HCT116 (cell line): Measurements from ENCODE around the gene NEUROD2.

Experiments used
- CEBPB ChIP-seq: IDR thresholded peaks from 2 replicates; pipeline ENCODE4 v1.6.1; 2012; ENCODE audit warnings: low read depth
- EZH2 ChIP-seq: fragments of 200-600 bp; sonication (generic); IDR thresholded peaks from 2 replicates; pipeline ENCODE4 v1.6.1; 2017; ENCODE audit warnings: antibody characterized with exemption, mixed run types
- POLR2A ChIP-seq: IDR thresholded peaks from 2 replicates; pipeline ENCODE4 v1.7.0; 2011; ENCODE audit warnings: borderline replicate concordance; ENCODE audit not compliant: insufficient read depth, insufficient read length; ENCODE audit errors: extremely low read depth
- RAD21 ChIP-seq: IDR thresholded peaks from 2 replicates; pipeline ENCODE4 v1.6.1; 2012; ENCODE audit warnings: low read depth, mild to moderate bottlenecking
- SP1 ChIP-seq: IDR thresholded peaks from 2 replicates; pipeline ENCODE4 v1.6.1; 2012; ENCODE audit warnings: low read depth
- TCF7L2 ChIP-seq: IDR thresholded peaks from 2 replicates; pipeline ENCODE4 v1.7.0; 2011; ENCODE audit warnings: borderline replicate concordance, inconsistent platforms; ENCODE audit not compliant: insufficient read depth, insufficient read length; ENCODE audit errors: extremely low read depth
- TF ChIP-seq, protein P1 (sequence below), 3 experiments: fragments of 200-600 bp in 1 of 3; sonication (generic) in 1 of 3; IDR thresholded peaks in 2 of 3; conservative IDR thresholded peaks in 1 of 3; 2 replicates each; pipeline ENCODE4 v1.5.1; 2012 to 2017; ENCODE audit warnings: low read depth in 2 of 3, low read length in 2 of 3, antibody characterized with exemption in 1 of 3, borderline replicate concordance in 1 of 3, control low read depth in 1 of 3, mild to moderate bottlenecking in 1 of 3, mixed read lengths in 1 of 3, mixed run types in 1 of 3, moderate library complexity in 1 of 3; ENCODE audit not compliant: insufficient read depth in 1 of 3

- TF ChIP-seq POLR2A (no peak), SP1 (no peak), TCF7L2 (no peak), EZH2 (no peak), RAD21 (no peak), CEBPB (no peak)
- TF ChIP-seq, protein P1, sequence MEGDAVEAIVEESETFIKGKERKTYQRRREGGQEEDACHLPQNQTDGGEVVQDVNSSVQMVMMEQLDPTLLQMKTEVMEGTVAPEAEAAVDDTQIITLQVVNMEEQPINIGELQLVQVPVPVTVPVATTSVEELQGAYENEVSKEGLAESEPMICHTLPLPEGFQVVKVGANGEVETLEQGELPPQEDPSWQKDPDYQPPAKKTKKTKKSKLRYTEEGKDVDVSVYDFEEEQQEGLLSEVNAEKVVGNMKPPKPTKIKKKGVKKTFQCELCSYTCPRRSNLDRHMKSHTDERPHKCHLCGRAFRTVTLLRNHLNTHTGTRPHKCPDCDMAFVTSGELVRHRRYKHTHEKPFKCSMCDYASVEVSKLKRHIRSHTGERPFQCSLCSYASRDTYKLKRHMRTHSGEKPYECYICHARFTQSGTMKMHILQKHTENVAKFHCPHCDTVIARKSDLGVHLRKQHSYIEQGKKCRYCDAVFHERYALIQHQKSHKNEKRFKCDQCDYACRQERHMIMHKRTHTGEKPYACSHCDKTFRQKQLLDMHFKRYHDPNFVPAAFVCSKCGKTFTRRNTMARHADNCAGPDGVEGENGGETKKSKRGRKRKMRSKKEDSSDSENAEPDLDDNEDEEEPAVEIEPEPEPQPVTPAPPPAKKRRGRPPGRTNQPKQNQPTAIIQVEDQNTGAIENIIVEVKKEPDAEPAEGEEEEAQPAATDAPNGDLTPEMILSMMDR (IDR thresholded peaks at IDR 0.05 in 2 of 3, conservative IDR thresholded peaks at IDR 0.05 in 1 of 3; ENCODE audit: borderline replicate concordance in 1 of 3, insufficient read depth in 1 of 3, low read depth in 2 of 3, low read length in 2 of 3) = no peak
These were observed 35.6 kb downstream of the NEUROD2 start for GRCh38 chr17:39572121-39572520.
